GM19193 (cell line): Measurements from ENCODE around the gene PARN.

Experiments
- POLR2A ChIP-seq: IDR thresholded peaks from 4 replicates; pipeline ENCODE4 v1.6.1; 2011; ENCODE audit not compliant: insufficient read depth, insufficient read length; ENCODE audit errors: extremely low read depth

Gene PARN

GRCh38 chr16:14559809-14560241, 70.2 kb downstream of the PARN start:
- TF ChIP-seq POLR2A, result no peak

DNA sequence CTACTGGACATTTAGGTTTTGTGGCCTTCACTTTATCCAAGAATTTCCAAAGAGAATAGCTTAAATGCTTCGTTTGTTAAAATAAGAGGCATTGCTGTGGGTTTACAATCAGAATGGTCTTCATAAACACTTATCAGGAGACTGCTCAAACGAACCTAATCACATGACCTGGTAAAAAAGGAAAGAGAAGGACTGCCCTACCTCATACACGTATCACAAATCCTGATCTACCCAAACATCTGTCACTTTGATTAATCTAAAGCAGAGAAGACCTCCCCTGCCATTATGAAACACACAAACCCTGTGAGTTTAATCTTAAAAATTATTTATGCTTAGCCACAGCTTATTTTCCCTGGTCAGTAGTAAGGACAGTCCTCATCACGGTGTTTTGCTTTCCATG, 76.6 kb downstream of the PARN start:
- TF ChIP-seq POLR2A, result no peak

GRCh38 chr16:14549789-14550153, 80.3 kb downstream of the PARN start:
- no peak for TF ChIP-seq POLR2A

DNA sequence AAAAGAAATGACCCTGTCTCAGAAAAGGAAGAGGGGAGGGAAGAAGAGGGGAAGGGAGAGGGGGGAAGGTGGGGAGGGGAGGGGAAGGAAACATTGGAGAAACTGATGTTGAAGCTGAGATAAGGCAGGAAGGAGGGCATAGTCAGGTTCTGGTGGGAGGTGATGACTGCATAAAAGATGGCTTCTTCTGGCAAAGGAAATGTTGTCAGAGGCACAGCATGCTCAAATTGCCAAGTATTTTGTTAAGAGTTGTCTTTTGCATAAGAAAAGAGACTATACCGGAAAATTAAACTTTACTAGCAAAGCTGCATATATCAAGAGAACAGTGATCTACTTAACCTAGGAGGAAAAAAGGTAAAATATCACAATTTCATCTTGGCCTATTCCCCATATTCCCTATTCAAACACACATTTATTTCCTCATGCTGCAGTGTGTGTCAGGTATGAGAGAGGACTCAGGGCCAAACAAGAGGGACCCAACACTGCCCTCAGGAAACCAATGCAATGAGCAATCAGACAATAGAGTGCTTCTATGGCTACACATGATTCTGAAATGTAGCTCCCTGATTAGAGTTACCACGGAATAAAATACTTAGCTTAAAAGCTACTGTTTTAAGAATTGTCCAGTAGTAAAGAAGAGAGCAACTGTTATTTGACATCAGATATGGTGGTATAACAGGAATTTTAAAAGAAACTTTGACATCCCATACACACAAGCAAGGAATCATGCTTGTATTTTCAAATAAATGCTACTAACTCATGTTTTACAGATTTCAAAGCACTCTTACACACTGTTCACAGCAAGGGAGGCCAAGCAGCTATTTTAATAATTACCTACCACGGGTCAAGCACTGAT, 80.9 kb downstream of the PARN start:
- no peak for TF ChIP-seq POLR2A

DNA sequence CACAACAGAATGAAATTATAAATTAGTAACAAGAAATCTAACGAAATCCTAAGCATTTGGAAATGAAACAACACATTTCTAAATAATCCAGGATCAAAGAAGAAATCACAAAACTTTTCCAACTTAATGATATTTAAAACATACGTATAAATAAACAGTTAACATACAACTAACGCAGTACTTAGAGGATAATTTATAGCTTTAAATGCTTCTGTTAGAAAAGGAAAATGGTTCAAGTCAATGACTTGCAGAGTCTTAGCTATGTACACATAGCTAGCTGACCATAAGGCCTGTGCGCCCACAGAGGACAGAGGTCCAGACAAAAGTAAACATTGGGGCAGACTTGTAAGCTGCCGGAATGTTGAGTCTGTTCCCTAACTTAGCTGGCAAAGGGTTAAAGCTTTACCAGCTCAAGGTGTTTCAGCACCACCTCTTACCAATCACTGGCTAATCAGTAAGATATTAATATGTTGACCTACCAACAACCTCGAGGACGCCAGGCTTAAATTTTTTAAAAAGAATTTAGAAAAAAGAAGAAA, 84.6 kb downstream of the PARN start:
- no peak for TF ChIP-seq POLR2A

GRCh38 chr16:14539631-14540030, 90.4 kb downstream of the PARN start:
- TF ChIP-seq POLR2A, result no peak

GRCh38 chr16:14539156-14539555, 90.9 kb downstream of the PARN start:
- TF ChIP-seq POLR2A, result no peak

GRCh38 chr16:14538604-14539003, 91.5 kb downstream of the PARN start:
- no peak for TF ChIP-seq POLR2A

- TF ChIP-seq POLR2A, result no peak
These were observed 98.4 kb downstream of the PARN start for GRCh38 chr16:14531613-14532012.

DNA sequence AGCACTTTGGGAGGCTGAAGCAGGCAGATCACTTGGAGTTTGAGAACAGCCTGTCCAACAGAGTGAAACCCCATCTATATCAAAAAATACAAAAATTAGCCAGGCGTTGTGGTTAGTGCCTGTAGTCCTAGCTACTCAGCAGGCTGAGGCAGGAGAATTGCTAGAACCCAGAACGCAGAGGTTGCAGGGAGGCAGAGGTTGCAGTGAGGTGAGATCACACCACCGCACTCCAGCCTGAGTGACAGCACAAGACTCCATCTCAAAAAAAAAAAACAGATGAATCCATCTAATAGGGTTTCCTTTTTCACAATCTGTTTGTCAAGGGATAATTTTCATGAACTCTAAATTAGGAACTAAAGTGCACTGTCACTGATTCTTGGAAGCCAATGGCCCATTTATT, 99.0 kb downstream of the PARN start:
- no peak for TF ChIP-seq POLR2A

DNA sequence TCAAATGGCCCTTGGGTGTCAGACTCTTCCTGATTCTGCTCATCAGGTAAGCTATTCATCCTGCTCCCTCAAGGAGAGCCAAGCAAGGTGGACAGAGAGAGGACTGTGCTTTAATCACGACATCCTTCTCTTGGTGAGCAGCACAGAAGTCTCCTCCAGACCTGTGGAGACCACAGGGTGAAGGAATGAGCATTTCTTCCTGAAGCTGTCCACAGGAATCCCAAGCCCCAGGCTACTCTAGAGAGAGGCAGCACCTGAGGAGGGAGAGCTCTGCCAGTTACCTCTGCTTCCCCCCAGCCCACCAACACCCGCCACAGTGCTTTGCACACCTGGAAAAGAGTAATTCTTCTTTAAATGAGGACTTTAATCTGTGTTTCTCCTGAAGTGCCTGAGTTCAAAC, 100.0 kb downstream of the PARN start:
- TF ChIP-seq POLR2A, result no peak

DNA sequence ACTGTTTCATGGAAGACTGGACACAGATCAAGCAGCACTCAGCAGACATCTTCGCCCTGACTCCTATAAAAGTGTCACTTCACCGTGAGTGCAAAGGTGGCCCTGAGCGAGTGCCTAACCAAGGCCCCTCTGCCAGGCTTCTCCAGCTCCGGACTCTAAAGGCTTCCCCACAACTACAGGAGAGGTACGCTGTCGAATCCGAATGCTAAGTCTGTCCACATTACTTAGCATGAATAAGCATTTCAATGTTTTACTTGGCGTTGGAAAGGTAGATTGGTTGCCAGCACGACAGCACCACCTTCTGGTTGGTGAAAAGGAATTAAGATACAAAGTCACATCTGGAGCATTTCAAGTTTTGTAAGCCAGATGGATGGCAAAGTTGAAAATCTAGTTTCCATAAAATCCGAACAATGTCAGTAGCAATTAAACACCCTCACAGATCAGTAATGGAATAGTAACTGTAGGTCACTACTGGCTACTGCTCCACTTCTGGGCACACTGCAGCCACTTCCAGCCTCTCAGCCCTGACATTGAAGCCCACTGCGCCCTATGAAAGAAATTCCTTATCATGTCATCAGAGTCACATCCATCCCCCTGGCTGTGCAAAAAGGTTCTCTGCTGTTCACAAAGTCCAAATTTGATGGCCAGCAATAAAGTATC, 100.9 kb downstream of the PARN start:
- TF ChIP-seq POLR2A, result no peak

GRCh38 chr16:14528306-14528705, 101.8 kb downstream of the PARN start:
- no peak for TF ChIP-seq POLR2A

DNA sequence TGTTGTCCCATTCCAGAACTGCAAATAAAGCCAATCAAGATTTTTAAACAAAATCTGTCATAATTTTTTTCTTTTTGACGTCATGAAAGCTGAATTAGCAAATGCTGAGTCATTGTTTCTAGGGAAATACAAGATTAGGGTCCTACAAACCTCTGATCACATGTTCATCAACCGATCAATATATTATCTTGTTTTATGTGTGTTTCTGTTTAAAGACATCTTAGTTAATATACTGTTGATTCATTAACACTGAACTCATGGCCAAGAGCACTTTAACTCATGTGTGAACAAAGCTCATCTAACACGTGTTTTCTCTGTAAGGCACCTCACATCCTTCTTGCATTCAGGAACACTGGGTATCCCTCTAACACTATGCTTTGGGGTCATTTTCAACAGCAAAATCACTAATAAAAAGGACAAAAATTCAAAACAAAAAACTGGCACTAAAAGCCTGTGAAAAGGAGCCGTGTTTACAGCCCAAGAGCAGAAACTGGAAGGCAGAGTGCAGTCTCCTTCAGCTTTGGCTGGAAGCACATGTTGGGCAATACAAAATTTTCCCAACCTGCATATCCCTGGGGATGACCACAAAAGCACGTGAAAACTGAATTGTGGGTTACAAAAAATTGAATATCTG, 102.5 kb downstream of the PARN start:
- TF ChIP-seq POLR2A, result no peak

- TF ChIP-seq POLR2A, result no peak
These were observed 104.5 kb downstream of the PARN start for GRCh38 chr16:14525596-14525995.
